PC-3 (cell line): ENCODE measurements around the gene ACOT8. TPM values are rescaled to one million over a fixed set of nuclear protein-coding genes. Genes with fewer than 3 reads are reported as not detected.

Experiments
- ATAC-seq: fragments of 200-7000 bp; cut with Tn5 transposase; 2 replicates; pipeline ENCODE4 v1.9.1; 2020; ENCODE audit warnings: mild to moderate bottlenecking, moderate library complexity
- BruUV-seq: library from RNA; stranded (reverse); fragments of 400-500 nt; replicated peaks from 2 replicates; lab custom pipeline; 2021; lab: Mats Ljungman, UMichigan
- CTCF ChIA-PET: fragments of 300-600 bp; sonication (Branson Sonifier 250); formaldehyde crosslinking; loops from one replicate; lab custom pipeline; 2022; ENCODE audit warnings: antibody characterized with exemption; lab: Charles Lee
- POLR2A ChIA-PET: fragments of 300-600 bp; sonication (Branson Sonifier 250); formaldehyde crosslinking; loops from one replicate; lab custom pipeline; 2022; ENCODE audit warnings: antibody characterized with exemption; ENCODE audit not compliant: unreplicated experiment; lab: Charles Lee
- DNase-seq: peaks from one replicate; pipeline ENCODE4 v3.0.0-alpha.2; 2015
- H2AFZ ChIP-seq: fragments of 300-600 bp; sonication (generic); 2 replicates; pipeline ENCODE4 v1.6.0; 2016; ENCODE audit warnings: antibody characterized with exemption, low read length
- H3F3A ChIP-seq: fragments of 300-600 bp; sonication (generic); one replicate; pipeline ENCODE4 v1.6.0; 2017; ENCODE audit warnings: antibody characterized with exemption, low read length, control low read depth, mild to moderate bottlenecking; ENCODE audit not compliant: unreplicated experiment
- H3K27ac ChIP-seq: fragments of 300-600 bp; sonication (generic); 2 replicates; pipeline ENCODE4 v1.5.1; 2016; ENCODE audit warnings: mild to moderate bottlenecking, low read length
- H3K27me3 ChIP-seq: fragments of 300-600 bp; sonication (generic); 2 replicates; pipeline ENCODE4 v1.6.1; 2016; ENCODE audit warnings: low read length, mixed read lengths
- H3K36me3 ChIP-seq: fragments of 300-600 bp; sonication (generic); 2 replicates; pipeline ENCODE4 v1.6.1; 2016; ENCODE audit warnings: low read depth, mixed run types, low read length, mixed read lengths
- H3K4me1 ChIP-seq: fragments of 300-600 bp; sonication (generic); 2 replicates; pipeline ENCODE4 v1.5.1; 2016; ENCODE audit warnings: low read length; ENCODE audit not compliant: insufficient read depth
- H3K4me2 ChIP-seq: fragments of 300-600 bp; sonication (generic); 2 replicates; pipeline ENCODE4 v1.6.0; 2016; ENCODE audit warnings: low read length
- H3K4me3 ChIP-seq: fragments of 300-600 bp; sonication (generic); 2 replicates; pipeline ENCODE4 v1.5.1; 2016; ENCODE audit warnings: mild to moderate bottlenecking, low read length, mixed read lengths
- H3K79me2 ChIP-seq: fragments of 300-600 bp; sonication (generic); 2 replicates; pipeline ENCODE4 v1.6.1; 2017; ENCODE audit warnings: low read length, mixed read lengths
- H3K9ac ChIP-seq: fragments of 300-600 bp; sonication (generic); 2 replicates; pipeline ENCODE4 v1.6.0; 2016; ENCODE audit warnings: mild to moderate bottlenecking, low read length
- H3K9me2 ChIP-seq: fragments of 300-600 bp; sonication (generic); replicated peaks from 2 replicates; pipeline ENCODE4 v1.6.1; 2016; ENCODE audit warnings: mixed run types, low read length, mixed read lengths
- H3K9me3 ChIP-seq: fragments of 300-600 bp; sonication (generic); 2 replicates; pipeline ENCODE4 v1.6.1; 2016; ENCODE audit warnings: low read length, mixed read lengths
- H4K20me1 ChIP-seq: fragments of 300-600 bp; sonication (generic); 2 replicates; pipeline ENCODE4 v1.6.1; 2016; ENCODE audit warnings: low read length, mixed read lengths
- EZH2 ChIP-seq: fragments of 300-600 bp; sonication (generic); IDR thresholded peaks from one replicate; pipeline ENCODE4 v1.6.1; 2017; ENCODE audit warnings: antibody characterized with exemption, mild to moderate bottlenecking, low read length; ENCODE audit not compliant: unreplicated experiment
- EZH2phosphoT487 ChIP-seq: fragments of 300-600 bp; sonication (generic); IDR thresholded peaks from 2 replicates; pipeline ENCODE4 v1.6.1; 2018; ENCODE audit warnings: mild to moderate bottlenecking, antibody characterized with exemption, low read length, borderline replicate concordance
- intact Hi-C: fragments of 100-400 bp; cut with micrococcal nuclease; formaldehyde crosslinking; loops from 2 replicates; pipeline ENCODE4 v1.9.0; 2023
- total RNA-seq: library from RNA; depleted of rRNA; stranded (reverse); fragments of >200 nt; gene quantifications from 2 replicates; pipeline ENCODE4 v1.2.3, GENCODE V29; 2014
- TF ChIP-seq, protein P1 (sequence below): fragments of 300-600 bp; sonication (generic); conservative IDR thresholded peaks from 2 replicates; pipeline ENCODE4 v1.5.1; 2017; ENCODE audit warnings: antibody characterized with exemption, low read depth, mild to moderate bottlenecking, low read length

The ACOT8 gene
- total RNA-seq, 1 experiment from 2014 or later = 58.8 TPM

DNA sequence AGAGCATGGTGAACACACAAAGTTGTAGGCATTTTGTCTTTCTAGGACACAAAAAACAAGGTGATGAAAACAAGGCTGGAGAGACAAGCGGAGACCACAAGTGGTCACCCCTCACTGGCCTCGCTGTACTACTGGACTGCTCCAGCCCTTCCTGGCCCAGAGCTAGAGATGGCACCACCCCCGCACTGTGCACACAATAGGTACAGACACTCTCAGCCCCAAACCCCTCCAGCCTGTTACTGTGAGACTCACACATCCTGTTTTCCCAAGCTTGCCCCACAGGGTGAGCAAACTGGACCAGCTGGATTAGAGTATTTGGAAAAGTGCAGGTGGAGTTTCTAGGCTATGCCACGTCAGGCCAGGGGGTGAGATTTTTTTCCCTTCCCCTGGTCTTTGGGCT, 15.4 kb upstream of the ACOT8 start:
- H3K9ac ChIP-seq = peak overlapping the region; percentile 31; the same call in 1 of the 2 replicates
- H3K27ac ChIP-seq = peak overlapping the region; percentile 83
- TF ChIP-seq EZH2phosphoT487 (no peak), EZH2 (no peak)
- TF ChIP-seq, protein P1, sequence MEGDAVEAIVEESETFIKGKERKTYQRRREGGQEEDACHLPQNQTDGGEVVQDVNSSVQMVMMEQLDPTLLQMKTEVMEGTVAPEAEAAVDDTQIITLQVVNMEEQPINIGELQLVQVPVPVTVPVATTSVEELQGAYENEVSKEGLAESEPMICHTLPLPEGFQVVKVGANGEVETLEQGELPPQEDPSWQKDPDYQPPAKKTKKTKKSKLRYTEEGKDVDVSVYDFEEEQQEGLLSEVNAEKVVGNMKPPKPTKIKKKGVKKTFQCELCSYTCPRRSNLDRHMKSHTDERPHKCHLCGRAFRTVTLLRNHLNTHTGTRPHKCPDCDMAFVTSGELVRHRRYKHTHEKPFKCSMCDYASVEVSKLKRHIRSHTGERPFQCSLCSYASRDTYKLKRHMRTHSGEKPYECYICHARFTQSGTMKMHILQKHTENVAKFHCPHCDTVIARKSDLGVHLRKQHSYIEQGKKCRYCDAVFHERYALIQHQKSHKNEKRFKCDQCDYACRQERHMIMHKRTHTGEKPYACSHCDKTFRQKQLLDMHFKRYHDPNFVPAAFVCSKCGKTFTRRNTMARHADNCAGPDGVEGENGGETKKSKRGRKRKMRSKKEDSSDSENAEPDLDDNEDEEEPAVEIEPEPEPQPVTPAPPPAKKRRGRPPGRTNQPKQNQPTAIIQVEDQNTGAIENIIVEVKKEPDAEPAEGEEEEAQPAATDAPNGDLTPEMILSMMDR = no peak
- DNase-seq (peak; percentile 88), ATAC-seq (peak; percentile 17)
- H3K9me2 ChIP-seq = no peaks in the 10 kb centered on the region
- H2AFZ ChIP-seq = no peak overlapping the region
- intact Hi-C loops = no loop called here
- H3K27me3 ChIP-seq = no peaks in the 10 kb centered on the region
- H3K4me1 ChIP-seq = peaks cover 32% of the 10 kb centered on the region
- H3K36me3 ChIP-seq = no peaks in the 10 kb centered on the region
- peak overlapping the region; percentile 52 for H3K4me2 ChIP-seq
- no TSS peak for BruUV-seq
- no peaks in the 10 kb centered on the region for H3K79me2 ChIP-seq
- H3K4me3 ChIP-seq = no peak overlapping the region
- POLR2A ChIA-PET = no interaction called here
- H3K9me3 ChIP-seq = no peaks in the 10 kb centered on the region
- H3F3A ChIP-seq = no peaks in the 10 kb centered on the region
- no peaks in the 10 kb centered on the region for H4K20me1 ChIP-seq
- CTCF ChIA-PET = no interaction called here

DNA sequence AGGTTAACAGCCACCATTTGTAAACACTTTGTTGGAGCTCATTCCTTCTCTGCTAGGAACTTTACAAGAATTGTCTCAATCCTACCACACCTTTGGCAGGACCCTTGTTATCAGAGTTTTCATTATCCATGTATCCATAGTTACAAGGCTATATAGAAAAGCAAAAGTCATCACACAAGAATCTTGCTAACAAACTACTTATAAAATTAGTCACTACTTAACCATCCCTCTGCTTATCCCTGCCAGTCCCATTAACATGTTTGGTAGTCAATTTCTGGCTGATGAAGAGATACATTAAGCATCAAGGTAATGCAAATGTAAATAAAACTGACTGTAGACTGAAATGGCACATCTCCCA, 10.6 kb upstream of the ACOT8 start:
- Histone ChIP-seq H3K9me3 (no peaks in the 10 kb centered on the region), H4K20me1 (no peaks in the 10 kb centered on the region), H3K27me3 (no peaks in the 10 kb centered on the region), H3F3A (peaks cover 2% of the 10 kb centered on the region), H3K4me1 (peaks cover 28% of the 10 kb centered on the region), H3K79me2 (no peaks in the 10 kb centered on the region), H3K27ac (peak overlapping the region; percentile 85), H2AFZ (peak overlapping the region; percentile 14; the same call in 1 of the 2 replicates), H3K9me2 (no peaks in the 10 kb centered on the region), H3K4me2 (peak overlapping the region; percentile 62), H3K9ac (peak overlapping the region; percentile 35), H3K4me3 (peak overlapping the region; percentile 8; the same call in 1 of the 2 replicates), H3K36me3 (no peaks in the 10 kb centered on the region)
- POLR2A ChIA-PET = interaction anchor here (0.6 to 0.9 kb wide), 7 partner anchors 13 to 343 kb away, joined by 3 to 7 read pairs (median 5); partner anchors contain the start of gene ZSWIM1
- ATAC-seq (peak; percentile 94), DNase-seq (peak; percentile 91)
- BruUV-seq = no TSS peak
- CTCF ChIA-PET = interaction anchor here (0.6 kb wide), 1 partner anchor 68 kb away, joined by 3 read pairs; no protein-coding TSS in a partner anchor
- intact Hi-C loops = loop anchor here (1.0 kb wide), 1 partner anchor 31 kb away; no protein-coding TSS in a partner anchor
- TF ChIP-seq, protein P1 = no peak
- TF ChIP-seq EZH2 = no peak
- TF ChIP-seq EZH2phosphoT487 = no peak
